Kidney (tissue), 14 donors: ENCODE data around the gene CCDC149. TPM values are rescaled to one million over a fixed set of nuclear protein-coding genes. Genes with fewer than 3 reads are reported as not detected.
A peak's percentile ranks its signal among the peaks of the same experiment; 100 is the strongest.

Experiments
- DNase-seq, 5 donors: peaks; one replicate each; pipeline ENCODE4 v3.0.0-alpha.2; 2013 to 2020
- FAIRE-seq: peaks from 2 replicates; lab custom pipeline; 2012; peaks lifted over from hg19 to GRCh38; lab: Jason Lieb, UNC
- H3K27ac ChIP-seq, 2 donors: one replicate each; pipeline ENCODE4 v1.7.0; 2013; ENCODE audit warnings: low read depth in 2 of 2, low read length in 2 of 2, inconsistent platforms in 1 of 2
- H3K27me3 ChIP-seq: one replicate; pipeline ENCODE4 v1.7.1; 2013; ENCODE audit warnings: low read length, inconsistent platforms; ENCODE audit not compliant: control insufficient read depth, insufficient read depth
- H3K36me3 ChIP-seq, 3 donors: one replicate each; pipeline versions ENCODE4 v1.7.0 to v1.7.1; 2013; ENCODE audit warnings: low read length in 3 of 3, control low read depth in 1 of 3, inconsistent platforms in 1 of 3; ENCODE audit not compliant: insufficient read depth in 3 of 3, control insufficient read depth in 2 of 3
- H3K4me1 ChIP-seq, 3 donors: one replicate each; pipeline versions ENCODE4 v1.7.0 to v1.7.1; 2013; ENCODE audit warnings: low read length in 3 of 3, inconsistent platforms in 1 of 3, low read depth in 1 of 3; ENCODE audit not compliant: control insufficient read depth in 2 of 3, insufficient read depth in 2 of 3
- H3K4me3 ChIP-seq, 3 donors: one replicate each; pipeline versions ENCODE4 v1.7.0 to v1.8.1; 2013; ENCODE audit warnings: low read length in 3 of 3, control low read depth in 1 of 3, inconsistent platforms in 1 of 3
- H3K9ac ChIP-seq, 3 donors: one replicate each; pipeline versions ENCODE4 v1.7.0 to v1.7.1; 2013; ENCODE audit warnings: low read length in 3 of 3, control low read depth in 1 of 3, inconsistent platforms in 1 of 3
- H3K9me3 ChIP-seq, 3 donors: one replicate each; pipeline versions ENCODE4 v1.7.0 to v1.7.1; 2013; ENCODE audit warnings: low read length in 3 of 3, control low read depth in 1 of 3, inconsistent platforms in 1 of 3; ENCODE audit not compliant: control insufficient read depth in 2 of 3, insufficient read depth in 1 of 3
- intact Hi-C: fragments of 100-400 bp; cut with DNase I; formaldehyde crosslinking; loops from one replicate; pipeline ENCODE4 v1.11.1; 2022
- polyA plus RNA-seq: library from polyadenylated mRNA; stranded (reverse); fragments of 350-450 nt; fragmentation: Illumina TruSeq; extraction: RNeasy Lipid Tissue Mini Kit (QIAGEN cat#74804); gene quantifications from one replicate; pipeline ENCODE4 v1.2.3, GENCODE V29; 2014; ENCODE audit warnings: low read depth, low replicate concordance; ENCODE audit not compliant: insufficient read depth
- total RNA-seq: library from RNA; stranded (reverse); fragmentation: NEBNext Ultra II Directional; extraction: Animal tissue kit (Norgen Biotek cat#: 25700); gene quantifications from one replicate; pipeline ENCODE4 v1.2.1, GENCODE V29; 2021
- TF ChIP-seq, protein P1 (sequence below): IDR thresholded peaks from 3 replicates; pipeline ENCODE4 v1.5.1; 2012; ENCODE audit warnings: mild to moderate bottlenecking, moderate library complexity, borderline replicate concordance; ENCODE audit not compliant: insufficient read depth; ENCODE audit errors: extremely low read depth
- donor health status: control.
- donor health status: control.
- donor health status: control.
- donor health status: control.
- donor health status: control.
- donor health status: DM: yes; HTN: yes; CAD: no.
- donor health status: Normal renal cell carcinoma (clear cell type).

Gene CCDC149
- total and polyA plus RNA-seq, 2 donors from 2014 or later = 6.9 to 21.8 TPM

DNA sequence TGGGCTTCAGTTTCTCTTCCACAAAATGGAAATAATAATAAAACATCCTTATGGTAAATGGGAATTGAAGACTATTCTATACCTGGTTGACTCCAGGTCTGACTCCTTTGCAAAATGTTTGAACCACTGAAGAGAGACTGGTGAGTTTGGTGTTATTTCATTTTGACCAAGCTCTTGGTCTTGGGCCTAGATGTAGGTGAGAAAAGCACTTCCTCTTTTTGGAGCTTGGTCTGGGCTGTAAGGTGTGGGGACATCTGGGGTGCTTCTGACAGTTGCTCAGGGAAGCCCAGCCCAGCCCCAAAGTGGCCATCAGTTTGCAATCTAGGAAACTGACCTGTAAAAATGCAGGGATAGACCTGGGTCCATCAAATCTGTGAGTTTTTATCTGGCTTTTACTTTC, 144.2 kb downstream of the CCDC149 start:
- no peaks in the 10 kb centered on the region for H3K36me3 ChIP-seq
- no peaks in the 10 kb centered on the region for H3K4me1 ChIP-seq
- intact Hi-C loops = no loop called here
- H3K27me3 ChIP-seq = no peaks in the 10 kb centered on the region
- DNase-seq = no peak
- no peak overlapping the region for H3K9ac ChIP-seq
- TF ChIP-seq, protein P1, sequence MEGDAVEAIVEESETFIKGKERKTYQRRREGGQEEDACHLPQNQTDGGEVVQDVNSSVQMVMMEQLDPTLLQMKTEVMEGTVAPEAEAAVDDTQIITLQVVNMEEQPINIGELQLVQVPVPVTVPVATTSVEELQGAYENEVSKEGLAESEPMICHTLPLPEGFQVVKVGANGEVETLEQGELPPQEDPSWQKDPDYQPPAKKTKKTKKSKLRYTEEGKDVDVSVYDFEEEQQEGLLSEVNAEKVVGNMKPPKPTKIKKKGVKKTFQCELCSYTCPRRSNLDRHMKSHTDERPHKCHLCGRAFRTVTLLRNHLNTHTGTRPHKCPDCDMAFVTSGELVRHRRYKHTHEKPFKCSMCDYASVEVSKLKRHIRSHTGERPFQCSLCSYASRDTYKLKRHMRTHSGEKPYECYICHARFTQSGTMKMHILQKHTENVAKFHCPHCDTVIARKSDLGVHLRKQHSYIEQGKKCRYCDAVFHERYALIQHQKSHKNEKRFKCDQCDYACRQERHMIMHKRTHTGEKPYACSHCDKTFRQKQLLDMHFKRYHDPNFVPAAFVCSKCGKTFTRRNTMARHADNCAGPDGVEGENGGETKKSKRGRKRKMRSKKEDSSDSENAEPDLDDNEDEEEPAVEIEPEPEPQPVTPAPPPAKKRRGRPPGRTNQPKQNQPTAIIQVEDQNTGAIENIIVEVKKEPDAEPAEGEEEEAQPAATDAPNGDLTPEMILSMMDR = no peak
- H3K4me3 ChIP-seq = no peak overlapping the region
- no peak for FAIRE-seq
- H3K9me3 ChIP-seq = no peaks in the 10 kb centered on the region
- H3K27ac ChIP-seq = no peak overlapping the region

DNA sequence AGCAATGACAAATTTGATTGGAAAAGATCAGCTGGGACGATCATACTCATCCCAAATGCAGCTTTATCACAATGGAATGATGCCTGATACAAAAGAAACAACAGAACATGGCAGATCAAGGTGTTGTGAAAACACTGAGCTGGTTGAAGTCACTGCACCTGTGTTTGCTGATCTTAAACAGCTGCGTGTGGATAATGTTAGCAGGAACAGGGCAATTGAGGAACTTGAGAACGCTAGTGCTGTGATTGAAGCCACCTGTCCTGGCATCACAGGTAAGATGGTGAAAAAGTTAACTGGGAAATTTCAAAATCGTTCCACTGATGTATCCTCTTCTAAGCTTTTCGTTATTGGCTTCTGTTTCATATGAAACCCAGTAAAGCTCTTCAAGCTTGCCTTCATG, 144.8 kb downstream of the CCDC149 start:
- TF ChIP-seq, protein P1 = no peak
- no peak for FAIRE-seq
- intact Hi-C loops = no loop called here
- H3K27ac ChIP-seq = no peak overlapping the region
- DNase-seq = no peak
- H3K9ac ChIP-seq = no peak overlapping the region
- no peaks in the 10 kb centered on the region for H3K4me1 ChIP-seq
- H3K9me3 ChIP-seq = no peaks in the 10 kb centered on the region
- H3K27me3 ChIP-seq = no peaks in the 10 kb centered on the region
- H3K36me3 ChIP-seq = no peaks in the 10 kb centered on the region
- H3K4me3 ChIP-seq = no peak overlapping the region

DNA sequence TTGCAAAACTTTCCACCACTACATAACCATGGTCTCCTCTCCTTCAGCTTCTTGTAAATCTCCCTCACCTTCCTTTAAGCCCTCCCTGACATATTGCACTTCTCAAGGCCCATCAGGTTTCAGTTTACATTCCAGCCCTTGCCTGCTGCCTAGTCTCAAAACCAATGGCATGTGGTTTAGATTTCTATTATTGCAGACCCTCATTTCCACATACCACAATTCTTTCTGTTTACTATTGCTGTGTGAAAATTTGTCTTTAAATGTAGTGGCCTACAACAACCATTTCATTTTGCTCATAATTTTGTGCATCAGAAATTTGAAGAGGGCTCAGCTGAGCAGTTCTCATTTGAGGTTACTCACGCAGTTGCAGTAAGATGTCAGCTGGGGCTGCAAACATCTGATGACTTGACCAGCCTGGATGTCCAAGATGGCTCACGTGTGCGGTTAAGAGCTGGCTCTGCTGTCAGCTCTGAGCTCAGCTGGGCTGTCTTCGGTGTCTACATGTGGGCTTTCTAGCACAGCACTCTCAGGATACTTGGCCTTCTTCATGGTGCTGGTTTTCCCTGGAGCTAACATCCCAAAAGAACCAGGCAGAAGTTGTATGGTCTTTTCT, 147.4 kb downstream of the CCDC149 start:
- DNase-seq (peak in 1 of 5 donors; percentile 12), FAIRE-seq (no peak)
- Histone ChIP-seq H3K9ac (no peak overlapping the region), H3K9me3 (no peaks in the 10 kb centered on the region), H3K27ac (no peak overlapping the region), H3K4me3 (no peak overlapping the region), H3K36me3 (no peaks in the 10 kb centered on the region), H3K27me3 (no peaks in the 10 kb centered on the region), H3K4me1 (no peaks in the 10 kb centered on the region)
- intact Hi-C loops = no loop called here
- TF ChIP-seq, protein P1 = no peak

DNA sequence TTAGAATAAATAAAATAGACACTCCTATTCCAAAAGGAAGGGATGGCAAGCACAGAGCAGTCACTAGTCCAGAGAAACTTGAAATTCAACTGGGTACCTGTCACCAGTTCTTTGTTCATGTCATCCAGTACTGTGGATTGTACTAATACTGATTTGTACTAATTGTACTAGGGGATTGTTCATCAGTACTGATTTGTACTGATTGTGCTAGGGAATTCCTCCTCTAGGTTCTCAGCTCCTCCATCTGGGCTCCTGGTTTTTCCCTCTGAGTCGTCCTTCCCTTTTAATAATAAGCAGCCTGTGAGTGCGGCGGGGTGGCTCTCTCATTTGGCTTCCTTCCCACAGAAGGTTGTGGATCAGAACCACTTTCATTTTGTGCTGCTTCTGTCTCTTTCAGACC, 148.5 kb downstream of the CCDC149 start:
- H3K9ac ChIP-seq = no peak overlapping the region
- H3K4me3 ChIP-seq = no peak overlapping the region
- no peak for FAIRE-seq
- TF ChIP-seq, protein P1 = no peak
- H3K9me3 ChIP-seq = no peaks in the 10 kb centered on the region
- intact Hi-C loops = no loop called here
- H3K4me1 ChIP-seq = no peaks in the 10 kb centered on the region
- no peak overlapping the region for H3K27ac ChIP-seq
- H3K36me3 ChIP-seq = no peaks in the 10 kb centered on the region
- no peak for DNase-seq
- no peaks in the 10 kb centered on the region for H3K27me3 ChIP-seq
